Stimulated activated CD4-positive, alpha-beta T cell treated with anti-CD3 and anti-CD28 coated beads, Interleukin-4, amount 100 ng/mL, for 48 hours (primary cell): ENCODE data around the gene CGREF1.

Experiments
- DNase-seq, 2 donors: peaks; one replicate each; pipeline ENCODE4 v3.0.0-alpha.2; 2020; ENCODE audit warnings: low read depth in 2 of 2

CGREF1 gene

DNA sequence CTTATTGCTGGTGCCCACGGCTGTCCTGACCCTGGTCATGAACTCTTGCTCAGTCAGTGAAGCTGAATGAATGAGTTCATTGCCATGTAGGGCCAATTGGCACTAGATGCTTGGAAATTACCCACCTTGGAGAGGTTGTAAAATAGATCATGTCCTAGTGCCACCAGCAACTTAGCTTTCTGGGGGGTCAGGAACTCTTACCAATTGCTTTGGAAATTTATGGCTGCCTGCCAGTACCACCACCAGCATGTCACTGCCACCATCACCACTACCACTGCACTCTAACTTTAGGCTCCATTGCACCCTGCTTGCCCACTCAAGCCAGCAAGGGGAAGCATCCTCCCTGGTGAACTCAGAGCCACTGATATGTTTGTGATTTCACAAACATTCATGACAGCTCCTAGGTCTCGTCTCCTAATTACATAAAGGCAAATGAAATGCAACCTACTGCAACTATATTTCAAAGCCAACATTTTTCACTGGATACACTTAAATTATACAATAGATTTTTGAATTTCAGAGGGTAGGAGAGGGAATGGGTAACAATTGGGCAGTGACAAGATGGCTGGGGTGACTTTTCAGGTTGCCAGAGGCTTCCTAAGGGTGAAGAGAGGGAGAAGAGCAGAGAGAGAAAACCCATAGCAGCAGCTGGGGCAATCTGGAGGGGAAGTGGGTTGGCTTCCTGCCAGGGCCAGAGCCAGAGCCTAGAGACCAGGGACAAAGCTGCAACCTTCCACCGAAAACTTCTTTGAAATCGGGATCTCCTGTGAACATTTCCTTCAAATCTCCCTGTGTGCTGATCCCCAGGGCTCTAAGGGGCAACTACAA is 44.0 kb downstream of the CGREF1 start:
- peak in 1 of 2 donors; percentile 24 for DNase-seq

DNA sequence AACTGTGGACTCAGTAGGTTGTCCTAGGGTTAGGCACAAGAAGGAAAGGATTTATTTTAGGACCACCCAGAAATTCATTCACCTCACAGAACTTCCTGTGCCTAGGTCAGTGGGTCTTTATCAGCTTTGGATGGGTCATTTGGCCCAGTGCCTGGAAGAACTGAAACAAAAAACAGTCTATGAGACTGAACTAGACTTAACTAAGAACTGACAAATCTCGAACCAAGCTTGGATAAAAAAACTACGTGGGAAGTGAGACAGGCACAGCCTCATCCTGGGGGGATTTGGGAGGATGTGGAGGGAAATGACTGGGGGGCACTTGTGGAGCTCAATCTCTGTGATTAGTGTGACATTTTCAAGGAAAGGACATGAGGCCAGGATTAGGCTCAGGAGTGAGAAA is 45.1 kb downstream of the CGREF1 start:
- no peak for DNase-seq

DNA sequence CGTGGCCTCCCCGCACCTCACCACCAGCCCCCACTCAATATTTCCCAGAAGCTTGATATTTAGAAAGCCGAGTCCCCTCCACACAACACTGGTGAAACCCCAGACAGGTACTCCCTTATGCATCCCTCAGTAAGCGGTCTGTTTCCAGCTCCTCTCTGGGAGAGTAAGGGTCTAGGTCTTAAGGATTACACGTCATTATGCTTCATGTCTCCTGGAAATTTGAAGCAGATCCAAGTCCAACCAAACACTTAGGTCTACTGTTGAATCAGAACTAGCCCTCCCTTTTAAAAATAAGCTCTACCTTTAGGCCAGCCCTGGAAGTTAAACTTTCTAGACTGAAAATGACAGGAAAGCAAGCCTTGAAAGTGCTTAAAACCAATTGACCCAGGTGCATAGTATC is 46.0 kb downstream of the CGREF1 start:
- DNase-seq, result no peak

DNA sequence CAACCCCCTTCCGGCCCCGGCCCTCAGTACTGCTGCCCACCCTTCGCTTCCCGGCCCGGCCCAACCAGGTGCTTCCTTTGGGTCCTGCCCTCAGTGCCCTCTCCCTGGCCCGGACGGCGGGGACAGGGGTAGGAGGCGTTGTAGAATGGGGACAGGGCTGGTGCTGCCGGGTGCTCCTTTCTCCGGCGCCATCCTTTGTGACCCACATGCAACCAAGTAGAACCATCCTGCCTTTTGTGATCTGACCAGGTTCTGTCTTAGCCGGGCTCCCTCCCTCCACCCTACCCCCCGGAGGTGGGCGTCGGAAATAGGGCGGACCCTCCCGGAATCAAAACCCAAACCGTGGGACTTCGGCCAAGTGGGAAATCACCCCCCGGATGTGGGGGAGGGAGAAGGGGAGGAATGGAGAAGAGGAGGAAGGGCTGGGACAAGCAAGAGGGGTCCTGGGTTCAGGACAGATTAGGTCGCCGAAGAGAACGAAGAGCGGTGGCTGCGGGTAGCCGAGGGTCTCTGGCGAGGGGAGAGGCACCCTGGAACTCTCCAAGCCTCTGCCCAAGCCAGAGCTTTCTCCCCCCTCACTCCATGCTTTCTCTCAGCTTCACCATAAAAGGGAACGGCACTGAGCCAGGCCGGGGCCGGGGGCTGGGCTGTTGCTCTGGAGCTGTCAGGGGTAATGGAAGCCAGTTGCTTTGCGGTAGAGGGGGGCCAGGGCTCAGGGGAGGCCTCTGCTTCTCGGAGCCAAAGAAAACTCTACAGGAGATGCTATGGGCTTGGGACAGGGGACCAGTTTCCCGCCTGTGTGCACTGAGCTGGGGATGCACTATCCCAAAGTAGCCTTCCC is 46.7 kb downstream of the CGREF1 start:
- DNase-seq, result peak in 1 of 2 donors; percentile 36

DNA sequence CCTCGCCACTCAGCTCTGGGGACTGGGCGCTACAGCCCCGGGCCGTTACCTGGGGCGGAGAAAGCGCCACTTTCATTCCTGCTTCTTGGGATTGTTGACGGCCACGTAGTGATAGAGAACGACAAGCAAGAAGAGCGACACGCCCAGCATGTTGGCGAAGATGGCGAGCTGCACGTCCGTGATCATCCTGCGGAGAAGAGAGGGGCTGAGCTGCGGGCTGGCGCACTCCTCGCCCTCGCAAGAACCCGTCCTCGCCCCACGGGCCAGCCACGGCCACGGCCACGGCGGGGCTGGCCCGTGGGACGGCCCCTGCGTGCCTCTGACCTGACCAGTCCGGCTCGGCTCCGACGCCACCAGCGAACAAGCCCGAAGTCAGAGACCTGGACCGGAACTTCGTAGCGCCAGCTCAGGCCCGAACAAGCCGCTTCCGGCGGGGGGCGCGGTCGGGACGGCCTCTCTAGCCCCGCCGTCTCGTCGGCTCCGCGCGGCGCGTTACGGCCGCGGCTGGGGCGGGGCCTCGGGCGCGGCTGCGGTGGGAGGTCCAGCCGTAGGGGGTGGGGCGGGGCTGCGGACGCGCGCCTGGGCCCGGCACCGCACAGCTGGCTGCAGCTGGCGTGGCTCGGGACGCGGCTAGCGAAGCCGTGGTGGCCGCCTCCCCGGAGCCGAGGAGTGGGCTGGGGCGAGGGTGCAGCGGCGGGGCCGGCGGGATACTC is 47.5 kb downstream of the CGREF1 start, which contains the start of gene OST4:
Gene OST4, minus strand, starts transcription at position 378 of the 713 bp plus-strand sequence.
- peak; percentile 82 to 89 for DNase-seq

DNA sequence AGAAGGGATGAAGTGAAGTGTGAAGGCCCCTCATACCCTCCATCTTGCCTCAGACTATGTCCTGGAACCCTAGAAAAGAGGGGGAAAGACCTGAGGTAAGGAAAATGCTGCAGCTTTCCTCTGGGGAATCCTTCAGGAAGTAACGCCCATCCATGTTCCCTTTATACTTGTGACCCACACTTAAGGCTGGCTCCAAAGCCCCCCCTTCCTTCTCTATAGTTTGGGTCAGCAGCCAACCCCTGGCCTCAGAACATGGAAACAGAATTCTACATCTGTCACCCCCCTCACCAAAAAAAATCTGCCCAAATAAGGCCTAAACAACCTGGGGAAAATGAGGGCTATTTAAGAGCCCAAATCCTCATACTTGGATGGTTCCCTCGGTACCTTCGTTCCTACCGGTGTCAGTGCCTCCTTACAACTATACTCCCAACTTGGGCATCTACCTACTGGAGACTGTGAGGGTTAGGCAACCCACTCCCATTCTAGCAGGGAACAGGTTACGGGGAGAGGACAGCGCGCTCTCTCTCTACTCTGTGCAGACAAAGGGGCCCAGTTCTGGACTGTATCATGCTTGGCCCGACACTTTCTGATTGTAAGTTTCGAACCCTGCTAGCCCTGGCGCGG is 48.2 kb downstream of the CGREF1 start:
- DNase-seq, result no peak

DNA sequence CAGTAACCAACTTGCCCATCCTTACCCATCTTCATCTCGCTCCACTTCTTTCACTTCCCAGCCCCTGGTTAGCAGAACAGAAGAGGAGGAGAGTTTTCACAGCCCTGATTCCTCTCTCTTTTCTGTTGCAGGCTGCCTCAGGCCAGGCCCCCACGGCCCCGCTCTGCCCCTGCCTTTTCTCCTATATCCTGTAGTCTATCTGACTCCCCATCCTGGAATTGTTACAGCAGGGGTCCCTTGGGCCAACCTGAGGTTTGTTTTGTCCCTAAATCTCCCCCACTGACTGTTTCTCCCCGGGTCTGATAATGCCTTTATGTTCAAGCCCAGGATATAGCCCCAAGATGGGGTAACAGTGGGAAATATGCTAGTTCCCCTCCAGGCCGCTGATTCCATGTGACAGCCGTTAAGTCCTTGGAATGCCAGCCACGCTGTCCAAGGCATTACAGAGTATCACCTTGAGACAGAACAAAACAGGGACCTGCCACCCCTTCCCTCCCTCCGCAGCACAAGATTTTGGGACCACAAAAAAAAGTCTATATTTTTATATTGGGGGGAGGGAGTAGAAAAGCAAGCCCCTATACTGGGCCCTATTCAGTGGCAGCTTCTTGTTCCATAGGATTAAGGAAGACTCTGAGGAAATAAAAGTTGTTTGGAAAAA is 48.8 kb downstream of the CGREF1 start:
- no peak for DNase-seq

DNA sequence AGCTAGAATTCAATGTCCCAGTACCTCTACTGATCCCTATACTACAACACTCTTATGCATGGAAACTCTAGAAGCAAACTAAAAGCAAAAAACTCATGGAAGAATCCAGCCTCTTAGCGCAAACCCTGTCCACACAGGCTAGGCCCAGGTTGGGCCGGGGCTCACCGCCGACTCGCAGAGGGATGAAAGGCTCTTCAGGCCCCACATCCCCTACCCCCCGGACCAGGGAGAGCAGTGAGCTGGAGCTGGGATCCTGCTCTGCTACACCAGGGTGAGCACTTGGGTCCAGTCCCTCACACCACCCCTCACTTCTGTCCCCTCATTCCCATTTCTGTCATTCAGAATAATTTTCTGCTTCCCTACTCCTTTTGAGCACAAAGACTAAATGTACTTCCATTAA is 49.5 kb downstream of the CGREF1 start:
- DNase-seq, result no peak

DNA sequence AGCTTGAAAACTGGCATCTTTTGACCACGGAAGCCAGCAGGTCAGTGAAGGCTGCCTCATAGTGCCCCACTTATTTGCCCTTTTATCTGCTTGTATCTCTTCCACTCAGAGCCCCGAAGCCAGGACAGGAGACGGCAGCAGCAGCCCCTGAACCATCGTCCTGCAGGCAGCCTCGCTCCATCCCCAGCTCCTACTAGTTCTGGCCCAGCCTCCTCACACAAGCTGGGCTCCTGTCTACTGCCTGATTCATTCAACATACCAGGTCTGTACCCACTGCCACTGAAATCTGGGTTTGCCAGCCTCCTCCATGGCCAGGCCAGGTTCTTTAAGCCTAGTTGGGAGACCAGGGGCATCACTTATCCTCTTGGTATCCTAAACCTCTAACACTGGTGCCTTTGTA is 51.5 kb downstream of the CGREF1 start:
- no peak for DNase-seq

DNA sequence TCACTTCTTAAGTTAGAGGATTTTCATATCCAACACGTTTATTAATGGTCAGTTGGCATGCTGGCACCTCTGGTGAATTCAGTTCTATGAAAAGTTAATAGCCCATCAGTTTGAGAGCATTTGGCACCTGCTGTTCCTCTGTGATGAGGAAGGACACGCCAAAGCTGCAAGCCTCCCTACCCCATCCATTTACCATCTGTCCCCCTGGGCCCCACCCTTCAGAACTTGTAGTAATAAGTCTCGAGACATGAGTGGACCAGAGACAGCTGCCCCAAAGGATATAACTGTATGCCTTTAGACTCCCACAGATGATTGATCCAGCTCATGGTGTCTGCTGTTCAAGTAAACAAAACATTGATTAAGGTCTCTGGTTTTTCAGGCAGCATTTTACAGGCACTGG is 53.8 kb downstream of the CGREF1 start:
- no peak for DNase-seq

DNA sequence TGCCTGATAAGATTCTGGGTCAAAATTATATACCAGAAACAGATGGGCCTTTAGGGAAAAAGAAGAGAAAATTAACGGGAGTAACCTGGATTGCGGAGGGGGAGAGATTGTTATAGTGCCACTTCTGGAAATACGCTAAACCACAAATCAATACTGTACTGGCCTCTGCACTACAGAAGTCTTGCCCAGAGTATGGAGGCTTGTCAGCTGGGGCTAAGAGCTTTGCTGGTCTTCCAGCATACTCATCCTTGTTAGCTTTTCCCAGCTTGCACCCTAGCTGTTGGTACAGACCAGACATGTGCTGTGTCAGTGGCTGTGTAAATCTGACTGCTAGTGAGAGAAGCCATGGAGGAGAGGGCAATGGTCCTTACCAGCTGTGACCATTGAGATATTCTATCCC is 58.6 kb downstream of the CGREF1 start:
- DNase-seq, result no peak

DNA sequence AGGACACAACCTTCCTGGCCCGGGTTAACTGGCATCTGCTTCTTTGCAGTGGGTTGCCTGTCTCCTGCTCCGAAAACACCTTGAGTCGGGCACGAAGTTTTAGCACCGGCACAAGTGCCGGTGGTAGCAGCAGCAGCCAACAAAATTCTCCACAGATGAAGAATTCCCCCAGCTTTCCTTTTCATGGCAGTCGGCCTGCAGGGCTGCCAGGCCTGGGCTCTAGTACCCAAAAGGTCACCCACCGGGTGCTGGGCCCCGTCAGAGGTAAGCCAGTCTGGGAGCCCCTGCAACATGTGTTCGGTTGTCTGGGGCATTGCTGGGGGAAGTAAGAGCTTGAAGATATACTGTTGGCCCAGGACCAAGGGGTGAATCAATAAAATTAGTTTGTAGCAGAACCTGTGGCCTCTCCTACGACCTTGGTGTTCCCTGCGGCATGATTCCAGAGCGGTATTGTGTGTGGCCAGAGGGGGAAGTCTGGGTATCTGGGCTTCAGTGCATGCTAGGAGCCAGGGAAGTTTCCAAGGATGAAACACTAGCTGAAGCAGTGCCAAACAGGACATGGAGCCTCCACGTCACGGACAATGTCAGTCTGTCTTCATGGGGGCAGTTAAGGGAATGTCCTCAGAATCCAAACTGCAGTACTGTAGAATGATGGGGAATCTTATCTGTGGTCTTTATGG is 59.6 kb downstream of the CGREF1 start:
- no peak for DNase-seq

DNA sequence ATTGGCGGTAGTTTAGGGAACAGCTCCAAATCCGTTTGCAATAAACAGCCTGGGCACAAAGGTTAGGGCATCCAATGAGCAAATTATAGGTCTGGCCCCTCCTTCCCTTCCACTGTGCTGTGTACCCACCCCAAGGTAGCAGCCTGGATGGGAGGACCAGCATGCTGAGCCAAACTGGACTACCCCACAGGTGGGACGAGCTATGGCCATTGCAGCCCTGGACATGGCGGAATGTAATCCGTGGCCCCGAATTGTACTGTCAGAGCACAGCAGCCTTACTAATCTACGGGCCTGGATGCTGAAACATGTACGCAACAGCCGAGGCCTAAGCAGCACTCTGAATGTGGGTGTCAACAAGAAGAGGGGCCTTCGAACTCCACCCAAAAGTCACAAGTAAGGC is 60.7 kb downstream of the CGREF1 start:
- DNase-seq, result no peak

DNA sequence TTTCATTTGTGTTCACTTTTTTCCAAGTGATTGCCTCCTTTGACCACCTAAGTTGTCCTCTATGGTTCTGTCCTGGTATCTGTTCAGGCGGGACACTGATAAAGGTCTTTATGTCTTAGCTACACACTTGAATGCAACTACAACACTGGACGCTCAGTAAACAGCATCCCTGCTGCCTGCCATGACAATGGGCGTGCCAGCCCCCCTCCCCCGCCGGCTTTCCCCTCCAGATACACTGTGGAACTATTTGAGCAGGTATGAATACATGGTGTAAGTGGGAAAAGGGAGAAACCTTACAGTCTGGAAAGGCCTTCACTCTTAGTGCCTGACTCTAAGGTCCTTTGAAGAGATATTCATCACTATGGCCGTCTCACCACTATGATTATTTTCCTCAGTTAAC is 61.7 kb downstream of the CGREF1 start:
- no peak for DNase-seq

DNA sequence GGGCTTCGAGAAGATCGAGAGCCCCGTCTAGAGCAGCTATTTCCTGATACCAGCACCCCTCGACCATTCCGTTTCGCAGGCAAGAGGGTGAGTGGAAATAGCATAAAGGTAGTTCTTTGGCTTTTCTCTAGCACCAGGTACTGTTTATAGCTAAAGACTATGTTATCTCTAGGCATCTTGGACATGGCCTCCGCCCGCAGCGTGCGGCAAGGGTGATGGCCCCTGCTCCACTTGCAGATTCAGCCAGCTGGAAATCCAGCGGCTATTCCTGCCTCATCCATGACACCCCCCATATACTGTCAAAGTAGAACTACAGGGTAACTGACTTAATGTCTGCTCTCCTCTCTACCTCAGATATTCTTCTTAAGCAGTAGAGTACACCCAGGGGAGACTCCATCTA is 64.2 kb downstream of the CGREF1 start:
- DNase-seq, result no peak

DNA sequence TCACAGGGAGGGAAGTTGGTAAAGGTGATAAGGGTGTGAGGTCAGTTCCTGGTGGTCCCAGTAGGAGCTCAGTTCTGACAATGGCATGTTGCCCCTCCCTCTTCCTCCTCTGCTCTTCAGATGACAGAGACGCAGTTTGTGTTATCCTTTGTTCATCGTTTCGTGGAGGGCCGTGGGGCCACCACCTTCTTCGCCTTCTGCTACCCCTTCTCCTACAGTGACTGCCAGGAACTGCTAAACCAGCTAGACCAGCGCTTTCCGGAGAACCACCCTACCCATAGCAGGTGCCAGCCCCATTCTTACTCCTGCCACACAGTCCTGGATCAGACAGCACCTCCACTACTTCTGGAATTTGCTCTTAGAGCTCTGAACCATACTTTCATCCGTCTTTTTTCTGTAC is 65.2 kb downstream of the CGREF1 start:
- DNase-seq, result no peak

DNA sequence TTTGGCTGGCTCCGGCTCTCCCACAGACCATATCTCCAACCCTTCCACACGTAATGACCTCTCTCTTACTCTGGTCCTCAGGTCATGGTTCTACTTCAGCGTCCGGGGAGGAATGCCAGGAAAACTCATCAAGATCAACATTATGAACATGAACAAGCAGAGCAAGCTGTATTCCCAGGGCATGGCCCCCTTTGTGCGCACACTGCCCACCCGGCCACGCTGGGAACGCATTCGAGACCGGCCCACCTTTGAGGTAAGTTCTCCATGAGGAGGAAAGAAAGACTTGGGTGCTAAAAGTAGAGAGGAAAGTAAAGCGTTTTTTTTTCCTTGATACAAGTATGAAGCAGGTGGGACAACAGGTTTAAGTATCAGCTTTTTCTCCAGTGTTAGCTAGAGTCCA is 65.6 kb downstream of the CGREF1 start:
- DNase-seq, result no peak

DNA sequence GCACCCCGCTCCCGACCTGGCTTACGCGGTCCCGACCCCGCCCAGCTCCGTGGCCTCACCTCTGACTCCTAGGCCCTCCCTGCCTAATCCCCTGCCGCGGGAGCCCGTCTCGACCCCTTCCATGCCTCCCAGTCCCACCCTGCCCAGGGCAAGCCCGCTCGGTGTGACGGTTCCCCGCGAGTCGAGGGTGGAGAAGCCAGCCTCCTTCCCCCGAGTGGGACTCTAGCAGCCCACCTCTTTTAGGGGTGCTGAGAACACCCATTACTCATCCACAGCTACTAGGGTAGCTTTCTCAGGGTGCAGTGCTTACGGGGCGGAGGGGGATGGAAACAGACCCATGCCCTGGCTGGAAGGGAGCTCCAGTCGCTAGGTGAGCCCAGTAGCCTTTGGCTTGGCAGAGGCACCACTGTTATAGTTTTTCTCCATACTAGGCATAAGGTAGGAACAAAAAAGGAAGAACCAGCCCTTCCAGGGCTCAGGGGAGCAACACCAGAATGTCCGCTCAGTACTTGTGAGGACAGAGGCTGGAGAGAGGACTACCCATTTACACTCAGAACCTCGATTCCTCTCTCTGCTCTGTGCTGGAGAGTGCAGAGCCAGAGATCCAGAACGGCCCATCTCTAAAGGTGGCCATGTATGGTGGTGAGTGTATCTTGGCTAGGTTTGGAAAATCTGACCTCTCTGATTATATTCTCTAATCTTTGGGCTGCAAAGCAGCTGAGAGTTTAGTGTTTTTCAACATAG is 66.9 kb downstream of the CGREF1 start:
- no peak for DNase-seq

DNA sequence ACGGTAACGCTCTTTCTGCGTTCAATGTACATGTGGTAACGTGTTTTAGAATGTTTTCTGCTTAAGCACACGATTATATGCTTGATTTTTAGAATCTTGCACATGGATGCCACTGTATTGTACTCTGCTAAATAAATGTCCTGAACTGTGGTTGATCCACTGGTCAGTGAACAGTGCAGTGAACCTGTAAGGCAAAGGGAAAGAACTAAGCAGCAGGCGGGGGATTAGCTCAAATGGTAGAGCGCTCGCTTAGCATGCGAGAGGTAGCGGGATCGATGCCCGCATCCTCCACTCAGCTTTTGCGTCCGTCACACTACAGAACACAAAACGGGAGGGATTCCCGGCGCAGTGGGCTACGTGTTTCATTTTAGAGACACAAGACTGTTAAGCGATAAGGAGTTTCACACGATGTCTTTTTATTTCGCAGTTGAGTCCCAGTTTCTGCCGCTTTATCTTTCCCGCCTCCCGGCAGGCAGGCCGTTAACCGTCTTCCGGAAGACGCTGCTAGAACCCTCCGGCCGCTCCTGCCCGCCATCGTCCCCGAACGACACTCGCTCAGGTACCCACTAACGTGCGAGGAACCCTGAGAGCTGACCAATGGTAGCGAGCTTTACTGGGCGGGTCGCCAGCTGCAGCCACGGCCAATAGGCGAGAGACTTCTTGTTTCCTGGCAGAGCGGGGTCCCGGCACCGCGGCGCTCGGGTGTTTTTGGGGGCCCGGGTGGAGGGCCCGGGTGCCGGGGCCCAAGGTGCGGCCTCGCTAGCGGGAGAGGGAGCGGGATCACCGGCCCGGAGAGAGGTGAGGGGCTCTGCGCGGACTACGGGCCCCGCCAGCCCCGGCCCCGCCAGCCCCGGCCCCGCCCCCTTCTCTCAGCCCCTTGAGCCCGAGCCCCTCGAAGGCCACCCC is 67.7 kb downstream of the CGREF1 start, which contains the start of gene AGBL5:
Gene AGBL5, plus strand, starts transcription at position 673 of the 906 bp plus-strand sequence. CDS start 1,291 bp downstream, outside the sequence.
- DNase-seq, result peak; percentile 93 to 94
